ENCODE data around the gene WFDC1. TPM values are rescaled to one million over a fixed set of nuclear protein-coding genes. Genes with fewer than 3 reads are reported as not detected.
A peak's percentile ranks its signal among the peaks of the same experiment; 100 is the strongest.

WFDC1 gene
- total and polyA plus RNA-seq, 2 of the 4 experiments (the other 2 are of a cell fraction): 4.7 to 6.8 TPM

GRCh38 chr16:84315422-84315821 lies 20.7 kb downstream of the WFDC1 start:
- BruUV-seq (replicated peaks): no TSS peak
- Histone ChIP-seq H3K79me1 (ENCODE audit: low read depth in 1 of 2, low read length in 2 of 2) (no peaks in the 10 kb centered on the region; a peak in 2 of 4 replicates), H3K4me2 (ENCODE audit: low read depth, low read length) (no peak overlapping the region), H3K9me3 (ENCODE audit: control insufficient read depth, insufficient read depth, low read length) (peaks cover 4% of the 10 kb centered on the region), H3K4me1 (ENCODE audit: control insufficient read depth, insufficient read depth, low read length) (no peaks in the 10 kb centered on the region; the same call in 1 of the 2 replicates), H2AFZ (replicated peaks; ENCODE audit: low read length, poor library complexity) (no peak overlapping the region), H3K18ac (ENCODE audit: low read depth, low read length) (no peak overlapping the region), H3K14ac (replicated peaks; ENCODE audit: low read depth, low read length) (no peak overlapping the region), H4K91ac (ENCODE audit: insufficient read depth, low read depth, low read length) (no peak overlapping the region), H3K36me3 (ENCODE audit: control insufficient read depth, insufficient read depth, low read length) (peaks cover 14% of the 10 kb centered on the region), H2BK5ac (ENCODE audit: low read depth, low read length, poor library complexity, severe bottlenecking) (no peak overlapping the region), H2BK15ac (ENCODE audit: low read depth, low read length) (no peak overlapping the region), H4K8ac (ENCODE audit: low read depth in 2 of 2, low read length in 2 of 2) (no peak overlapping the region), H4K5ac (ENCODE audit: low read depth, low read length) (no peak overlapping the region), H3K9me1 (ENCODE audit: insufficient read depth, low read length) (no peaks in the 10 kb centered on the region), H2AK5ac (ENCODE audit: low read depth, low read length) (no peak overlapping the region), H3K56ac (ENCODE audit: extremely low read depth, insufficient read depth, low read length) (no peak overlapping the region), H3K9ac (ENCODE audit: low read depth, low read length) (no peak overlapping the region), H3K27me3 (ENCODE audit: control insufficient read depth, insufficient read depth, low read length) (no peaks in the 10 kb centered on the region), H3K4ac (ENCODE audit: low read depth, low read length) (no peak overlapping the region), H4K20me1 (ENCODE audit: insufficient read depth, low read length) (no peaks in the 10 kb centered on the region), H2AK9ac (replicated peaks; ENCODE audit: low read depth, low read length, poor library complexity) (no peak overlapping the region), H3K23ac (ENCODE audit: low read depth, low read length) (no peak overlapping the region), H3K27ac (ENCODE audit: insufficient read depth, low read length) (no peak overlapping the region), H2BK20ac (ENCODE audit: low read depth, low read length) (no peak overlapping the region), H3K4me3 (ENCODE audit: insufficient read depth, low read depth, low read length) (no peak overlapping the region), H2BK120ac (ENCODE audit: low read depth, low read length) (no peak overlapping the region)
- ChIA-PET CTCF (no interaction called here), POLR2A (ENCODE audit: unreplicated experiment) (no interaction called here)
- DNase-seq (peak; percentile 12), ATAC-seq (ENCODE audit: low read depth) (no peak)
- peak; percentile 79 for TF ChIP-seq CEBPB (IDR thresholded peaks at IDR 0.05; ENCODE audit: low read depth, low read length)
- TF ChIP-seq POLR2A (IDR thresholded peaks at IDR 0.05; ENCODE audit: low read depth, low read length): no peak
- TF ChIP-seq RFX5 (IDR thresholded peaks at IDR 0.05; ENCODE audit: low read depth, low read length): no peak
- in situ Hi-C loops (cut with MboI; ENCODE audit: low sequenced_read_pairs) (no loop called here), dilution Hi-C loops (cut with HindIII; ENCODE audit: low sequenced_read_pairs, unreplicated experiment) (no loop called here), intact Hi-C loops (cut with micrococcal nuclease) (no loop called here)
- no CpG with 5 or more reads among the region's 5 CpGs for WGBS, 2 experiments (ENCODE audit: extremely low coverage in 2 of 2, insufficient read length in 1 of 2)

All from IMR-90 (cell line).